HG03378 (cell line): Measurements from ENCODE around the gene SLC8A1.

ENCODE experiments used
- ATAC-seq: cut with Tn5 transposase; IDR thresholded peaks from one replicate; pipeline ENCODE4 v1.9.1; 2021; ENCODE audit warnings: mild to moderate bottlenecking, moderate library complexity; ENCODE audit not compliant: unreplicated experiment

Gene SLC8A1

DNA sequence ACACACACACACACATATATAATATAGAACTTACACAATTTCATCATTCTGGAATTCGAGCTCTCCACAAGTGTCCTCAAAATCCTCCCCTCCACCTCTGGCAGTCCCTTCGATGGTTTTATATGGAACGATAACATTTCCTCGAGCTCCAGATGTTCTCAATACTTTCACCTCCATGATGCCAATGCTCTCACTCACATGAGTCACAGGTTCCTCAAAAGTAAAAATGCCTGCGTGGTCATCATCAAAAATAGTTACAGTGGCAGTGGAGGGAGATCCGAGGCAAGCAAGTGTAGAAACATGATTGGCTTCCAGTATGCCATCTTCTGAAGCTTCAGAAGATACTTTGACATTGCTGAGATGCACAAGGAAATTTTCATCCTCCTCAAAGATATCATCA is 23.5 kb downstream of the SLC8A1 start:
- no peak for ATAC-seq

GRCh38 chr2:40421631-40422297 is 30.1 kb downstream of the SLC8A1 start:
- no peak for ATAC-seq

DNA sequence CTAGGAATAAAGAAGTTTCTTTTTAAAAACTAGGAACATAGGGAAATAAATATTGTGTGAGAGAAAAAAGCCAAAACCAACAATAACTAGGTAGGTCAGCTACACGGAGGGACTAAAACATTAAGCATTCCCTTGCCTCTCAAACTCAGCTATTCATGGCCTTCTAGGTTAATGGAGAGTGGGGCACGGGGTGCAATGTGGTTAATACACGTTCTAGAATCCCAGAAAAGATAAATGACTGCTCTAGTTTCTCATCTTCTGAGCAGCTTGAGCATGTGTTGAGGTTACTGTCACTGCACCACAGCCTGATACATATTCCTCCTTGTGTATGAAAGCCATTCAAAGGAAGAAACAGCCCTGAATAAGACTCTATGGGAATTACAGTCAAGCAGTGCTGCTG is 31.4 kb downstream of the SLC8A1 start:
- no peak for ATAC-seq

DNA sequence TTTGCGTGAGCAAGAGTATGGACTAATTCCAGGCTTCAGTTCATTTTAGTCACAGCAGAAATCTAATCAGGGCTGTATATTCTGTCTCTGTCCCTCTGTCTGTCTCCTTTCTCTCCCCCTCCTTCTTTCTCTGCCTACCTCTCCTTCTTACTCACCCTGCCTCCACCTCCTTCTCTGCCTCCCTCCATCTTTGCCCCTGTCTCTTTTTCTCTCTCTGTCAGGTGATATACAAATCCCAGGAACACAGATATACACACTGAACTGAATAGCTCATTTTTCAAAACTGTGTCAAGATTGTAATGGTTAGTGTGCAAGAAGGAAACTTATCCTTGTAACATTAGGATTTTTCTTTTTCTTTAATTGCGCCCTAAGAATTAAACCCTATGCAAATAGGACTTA is 32.5 kb downstream of the SLC8A1 start:
- ATAC-seq: no peak

- ATAC-seq: no peak
Observed at GRCh38 chr2:40418614-40419363, 33.1 kb downstream of the SLC8A1 start.

GRCh38 chr2:40416486-40416885 is 35.4 kb downstream of the SLC8A1 start:
- no peak for ATAC-seq

GRCh38 chr2:40415391-40415790 is 36.5 kb downstream of the SLC8A1 start:
- ATAC-seq: no peak

DNA sequence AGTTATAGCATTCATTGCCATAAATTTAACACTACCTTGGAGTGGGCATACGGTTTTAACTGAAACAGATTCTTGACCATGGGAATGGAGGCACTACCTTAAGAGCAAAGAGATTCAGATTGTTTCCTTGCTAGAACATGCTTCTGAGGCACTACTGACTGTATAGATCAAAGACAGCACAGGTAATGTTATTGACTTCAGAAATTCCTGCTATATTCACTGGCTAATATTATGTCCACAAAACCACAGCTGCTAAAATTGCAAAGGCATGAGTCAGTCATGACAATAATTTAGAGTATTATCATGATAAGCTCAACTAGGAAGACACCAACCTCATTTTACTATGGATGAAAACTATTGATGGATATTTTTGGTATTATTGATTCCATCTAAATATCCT is 39.4 kb downstream of the SLC8A1 start:
- ATAC-seq: no peak

DNA sequence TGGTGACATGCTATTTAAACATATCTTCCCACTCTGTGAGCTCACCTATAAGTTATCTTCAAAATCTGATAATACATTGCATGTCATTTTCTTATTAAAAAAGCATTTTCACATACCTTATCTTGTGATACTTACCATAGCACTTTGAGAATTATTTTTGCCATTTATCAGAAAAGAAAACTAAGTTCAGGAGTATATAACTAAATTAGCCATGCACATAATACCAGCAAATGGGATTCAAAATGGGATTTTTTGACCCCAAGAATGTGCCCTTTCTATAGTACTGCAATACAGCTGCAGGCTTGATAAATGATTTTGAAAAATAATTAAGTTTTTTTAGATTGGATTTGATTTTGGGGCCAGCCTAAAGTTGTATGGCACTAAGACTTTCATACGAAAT is 41.2 kb downstream of the SLC8A1 start:
- ATAC-seq: no peak

DNA sequence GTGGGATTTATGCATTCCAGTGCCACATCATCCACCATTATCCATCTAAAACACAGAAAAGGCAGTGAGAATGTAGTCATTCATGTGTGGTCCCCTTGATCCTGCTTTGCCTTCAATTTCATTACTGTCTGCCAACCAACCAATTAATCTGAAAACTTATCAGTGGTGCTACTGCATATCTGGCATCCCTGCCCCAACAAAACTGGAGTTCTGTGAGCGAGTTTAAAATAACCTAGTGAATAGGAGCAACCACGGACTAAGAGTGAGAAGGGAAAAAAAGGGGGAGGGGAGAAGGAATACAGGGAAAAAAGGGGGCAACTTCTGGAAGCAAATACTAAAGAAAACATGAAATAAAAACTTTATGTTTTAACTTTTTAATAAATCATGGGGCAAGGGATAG is 42.2 kb downstream of the SLC8A1 start:
- no peak for ATAC-seq

GRCh38 chr2:40406485-40407289 is 45.2 kb downstream of the SLC8A1 start:
- no peak for ATAC-seq

GRCh38 chr2:40405465-40405864 is 46.4 kb downstream of the SLC8A1 start:
- ATAC-seq: no peak

GRCh38 chr2:40404517-40404916 is 47.4 kb downstream of the SLC8A1 start:
- ATAC-seq: no peak

- ATAC-seq: no peak
Observed at GRCh38 chr2:40403233-40403836, 48.6 kb downstream of the SLC8A1 start.

- ATAC-seq: no peak
Observed at GRCh38 chr2:40401896-40402295, 50.0 kb downstream of the SLC8A1 start.

DNA sequence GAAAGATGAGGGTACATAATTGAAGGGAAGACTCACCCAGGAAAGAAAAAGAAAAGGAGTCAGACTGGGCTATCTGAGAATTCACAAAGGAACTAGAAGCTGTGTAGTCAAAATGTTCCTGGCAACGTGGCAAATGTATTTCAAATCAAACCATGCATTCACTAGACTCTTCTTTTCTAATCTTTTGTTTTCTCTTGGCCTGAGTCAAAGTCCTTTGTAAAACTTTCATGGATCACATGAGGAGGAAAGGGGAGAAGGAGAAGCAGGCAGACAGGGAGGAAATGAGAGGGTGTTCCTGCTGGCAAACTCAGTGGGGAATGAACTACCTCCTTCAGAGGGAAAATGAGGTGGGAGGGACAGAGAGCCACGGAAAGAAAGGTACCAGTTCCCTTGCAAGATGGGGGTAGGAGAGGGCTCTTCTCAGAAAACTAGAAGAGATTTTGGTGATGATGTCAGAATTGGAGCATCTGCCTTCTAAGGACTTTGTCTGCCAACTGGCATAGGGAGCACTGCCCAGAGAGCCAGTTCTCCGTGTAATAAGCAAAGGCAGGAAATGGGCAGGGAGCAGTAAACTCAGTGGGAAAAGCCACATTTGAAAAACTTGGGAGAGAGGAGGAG is 51.4 kb downstream of the SLC8A1 start:
- no peak for ATAC-seq

- ATAC-seq: no peak
Observed at GRCh38 chr2:40397765-40398164, 54.1 kb downstream of the SLC8A1 start.

- no peak for ATAC-seq
Observed at GRCh38 chr2:40396124-40396523, 55.8 kb downstream of the SLC8A1 start.

DNA sequence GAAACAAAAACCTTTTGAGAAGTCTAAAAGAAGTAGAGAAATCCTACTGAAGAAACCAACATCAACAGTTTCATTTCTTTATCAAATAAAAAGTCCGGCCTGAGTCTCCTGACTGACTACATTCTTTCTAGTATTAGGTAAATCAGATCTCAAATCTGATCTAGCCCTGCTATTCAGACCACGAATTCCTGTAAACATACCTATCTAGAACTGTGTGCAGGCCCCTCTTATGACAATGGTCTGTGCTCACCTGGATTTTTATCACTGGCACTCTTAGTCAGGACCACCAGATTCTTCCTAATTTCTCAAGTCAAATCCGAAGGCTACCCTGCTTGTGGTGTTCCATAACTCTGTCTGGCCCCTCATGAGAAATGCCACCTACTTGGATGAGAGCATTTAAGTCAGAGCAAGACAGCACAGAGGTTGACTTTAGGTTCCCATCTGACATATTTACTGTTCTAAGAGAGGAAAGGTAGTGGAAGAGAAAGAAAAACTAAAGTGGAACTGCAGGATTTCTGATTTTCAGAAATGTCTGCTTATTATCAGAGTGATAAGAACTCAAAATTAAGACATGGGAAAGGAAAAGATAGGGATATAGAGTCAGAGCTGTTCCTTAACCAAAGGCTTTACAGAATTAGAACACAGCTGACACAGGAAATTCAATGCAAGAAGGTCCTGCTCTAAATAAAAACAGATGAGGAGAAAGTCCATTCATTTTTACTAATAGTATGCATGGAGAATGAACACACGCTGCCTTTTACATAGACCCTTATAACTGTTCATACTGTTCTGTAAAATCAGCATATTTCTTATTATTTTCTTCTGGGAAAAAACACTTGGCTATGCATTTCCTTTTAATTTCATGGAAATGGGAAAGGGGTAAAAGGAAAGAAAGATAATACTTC is 56.5 kb downstream of the SLC8A1 start:
- no peak for ATAC-seq

DNA sequence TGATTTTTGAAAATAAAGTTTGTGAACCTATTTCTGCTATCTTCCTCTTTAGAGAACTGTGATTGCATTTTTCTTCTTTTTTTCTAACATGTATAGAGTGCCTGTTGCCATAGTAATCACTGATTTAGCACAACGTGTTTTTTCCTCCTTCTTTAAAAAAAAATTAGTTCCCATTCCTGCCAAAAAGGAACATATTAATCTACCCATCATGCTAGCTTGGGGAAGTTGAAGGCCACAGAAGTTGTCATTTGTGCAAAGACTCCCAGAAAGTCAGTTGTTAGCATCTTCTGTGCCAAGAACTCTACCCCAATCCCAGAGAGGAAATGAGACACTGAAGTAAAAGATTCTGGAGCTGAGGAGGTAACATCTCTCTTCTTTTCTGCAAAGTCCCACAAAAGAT is 57.3 kb downstream of the SLC8A1 start:
- ATAC-seq: no peak
